Activated gamma-delta T cell treated with Interleukin-2 at 50 U/mL for 16 hours (primary cell): ENCODE results near the gene THSD4.
"Not testable (repeated sequence)": the region's sequence is repeated elsewhere in the genome, so short reads cannot be mapped to it uniquely, and the experiment has no call there.

Source experiments
- DNase-seq: peaks from one replicate; pipeline ENCODE4 v3.0.0-alpha.2; 2020

THSD4 gene

DNA sequence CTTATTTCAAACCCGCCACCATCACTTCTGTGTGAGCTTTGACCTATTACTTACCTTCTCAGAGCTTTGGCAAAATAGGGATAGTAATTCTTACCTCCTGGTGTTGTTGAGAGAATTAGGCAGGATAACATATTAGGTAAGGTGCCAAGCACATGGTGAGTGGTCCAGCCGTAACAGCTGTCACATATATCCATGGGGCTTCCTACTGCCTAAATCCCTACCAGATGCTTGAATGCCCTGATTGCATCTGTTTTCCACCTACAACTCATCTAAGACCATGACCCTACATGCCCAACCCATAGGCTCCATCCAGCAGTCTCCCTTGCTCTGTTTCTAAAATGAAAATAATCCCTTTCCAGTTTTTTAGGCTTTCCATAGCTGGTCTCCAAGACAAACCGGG, 532.8 kb downstream of the THSD4 start:
- no peak for DNase-seq

DNA sequence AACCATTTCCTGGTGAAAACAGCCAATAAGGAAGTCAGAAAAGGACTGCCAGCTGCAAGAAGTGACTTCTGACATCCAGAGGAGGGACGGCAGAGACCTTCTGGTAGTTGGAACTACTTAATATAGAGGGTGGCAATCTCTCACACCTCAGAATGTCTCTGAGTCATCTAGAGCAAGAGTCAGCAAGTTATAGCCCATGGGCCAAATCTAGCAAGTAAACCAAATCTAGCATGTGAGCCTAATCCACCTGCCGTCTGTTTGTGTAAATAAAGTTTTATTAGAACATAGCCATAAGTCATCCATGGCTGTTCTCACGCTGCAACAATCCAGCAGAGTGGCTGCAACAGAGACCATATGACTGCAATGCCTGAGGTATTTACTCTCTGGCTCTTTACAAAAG, 534.6 kb downstream of the THSD4 start:
- no peak for DNase-seq

DNA sequence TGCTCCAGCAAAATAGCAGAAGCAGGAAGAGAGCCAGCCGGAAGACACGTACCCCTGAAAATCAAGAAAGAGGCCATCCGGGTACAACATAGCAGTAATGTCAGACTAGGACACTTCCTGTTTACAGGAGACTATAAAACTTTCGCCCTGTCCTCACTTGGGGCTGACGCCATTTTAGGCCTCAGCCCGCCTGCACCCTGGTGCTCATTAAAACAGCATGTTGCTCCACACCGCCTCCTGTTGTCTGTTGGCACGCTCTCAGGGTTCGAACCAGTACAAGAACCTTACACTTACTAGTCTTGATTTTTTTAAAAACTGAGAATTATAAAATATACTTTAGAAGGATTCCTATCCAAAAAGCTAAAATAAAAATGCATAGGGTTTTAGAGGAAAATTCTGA, 535.3 kb downstream of the THSD4 start:
- no peak for DNase-seq

DNA sequence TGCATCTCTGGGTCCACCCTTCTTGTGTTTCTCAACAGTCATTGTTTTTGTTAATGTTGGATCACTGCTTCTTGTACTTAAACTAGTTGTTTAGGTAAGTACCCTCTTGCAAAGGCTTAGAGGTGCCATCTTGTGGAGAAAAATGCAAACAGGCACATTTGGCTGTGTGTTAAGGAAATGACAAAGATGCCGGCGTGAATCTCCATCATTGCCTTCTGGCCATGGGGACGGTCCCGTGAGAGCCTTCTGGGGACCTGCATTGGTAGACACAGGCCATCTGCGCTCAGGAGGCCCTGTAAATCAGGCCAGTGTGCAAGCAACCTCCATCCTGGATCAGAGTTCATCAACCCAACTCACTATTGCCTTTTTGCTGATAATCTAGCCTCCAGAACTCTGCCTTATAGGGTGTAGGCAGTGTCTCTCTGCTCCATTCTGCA, 536.5 kb downstream of the THSD4 start:
- no peak for DNase-seq

DNA sequence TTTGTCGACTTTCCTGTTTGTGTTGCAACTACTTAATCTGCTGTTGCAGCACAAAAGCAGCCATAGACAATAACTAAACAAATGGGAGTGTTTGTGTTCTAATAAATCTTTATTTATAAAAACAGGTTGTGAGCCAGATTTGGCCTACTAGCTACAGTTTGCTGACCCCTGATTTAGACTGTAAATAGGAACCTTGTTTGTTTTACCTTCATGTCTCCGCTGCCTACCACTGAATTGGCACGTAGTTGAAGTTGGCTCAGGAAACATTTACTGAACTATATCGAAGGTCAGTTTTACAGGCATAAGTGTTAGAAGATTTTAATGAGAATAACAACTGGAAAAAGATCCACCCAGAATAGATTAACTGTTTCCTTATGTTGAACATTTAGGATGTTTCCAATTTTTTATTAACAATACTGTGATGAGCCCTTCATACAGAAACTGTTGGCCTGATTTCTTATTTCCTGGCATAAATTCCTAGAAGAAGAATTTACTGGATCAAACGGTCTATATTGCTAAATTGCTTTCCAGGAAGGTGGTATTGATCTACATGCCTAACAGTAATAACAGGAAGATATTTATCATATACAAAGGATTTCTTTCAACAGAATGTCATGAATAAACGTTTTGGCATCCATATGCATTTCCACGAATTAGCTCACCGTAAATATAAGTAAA, 538.9 kb downstream of the THSD4 start:
- no peak for DNase-seq

DNA sequence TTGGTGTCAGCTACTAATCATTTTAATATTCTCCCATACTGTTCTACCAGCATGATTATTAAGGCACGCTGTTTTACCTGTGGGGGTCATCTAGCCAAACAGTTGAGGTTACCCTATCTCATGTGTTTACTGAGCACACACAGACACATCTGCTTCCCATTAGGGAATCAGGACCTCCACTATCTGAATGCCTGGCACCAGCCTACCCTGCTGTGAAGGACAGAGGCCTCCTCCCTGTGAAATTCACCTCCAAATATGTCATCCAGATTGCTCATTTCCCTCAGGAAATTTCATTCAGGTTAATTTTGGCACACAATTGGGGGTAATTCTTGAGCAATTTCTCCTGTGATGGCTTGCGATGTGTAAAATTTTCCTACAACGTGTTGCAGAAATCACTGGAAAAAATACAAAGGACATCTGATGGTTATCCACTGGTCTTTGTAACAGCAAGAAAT, 539.5 kb downstream of the THSD4 start:
- no peak for DNase-seq

DNA sequence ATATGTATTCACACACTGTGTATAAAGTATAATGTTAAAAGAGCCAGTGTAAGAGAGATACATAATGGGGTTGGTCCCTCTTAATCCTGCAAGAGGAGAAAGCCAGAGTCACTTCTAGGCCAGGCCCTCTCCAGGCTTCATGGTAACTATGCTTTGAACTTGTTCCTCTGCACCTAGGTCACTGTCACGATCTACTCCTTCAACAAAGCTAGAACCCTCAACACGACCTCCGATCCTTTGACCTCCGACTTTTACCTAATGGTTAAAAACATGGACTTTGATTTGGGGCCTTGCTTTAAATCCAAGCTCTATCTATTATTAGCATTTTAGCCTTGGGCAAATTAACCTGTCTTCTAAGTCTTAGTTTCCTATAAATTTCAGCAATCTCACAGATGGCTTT, 541.2 kb downstream of the THSD4 start:
- no peak for DNase-seq

DNA sequence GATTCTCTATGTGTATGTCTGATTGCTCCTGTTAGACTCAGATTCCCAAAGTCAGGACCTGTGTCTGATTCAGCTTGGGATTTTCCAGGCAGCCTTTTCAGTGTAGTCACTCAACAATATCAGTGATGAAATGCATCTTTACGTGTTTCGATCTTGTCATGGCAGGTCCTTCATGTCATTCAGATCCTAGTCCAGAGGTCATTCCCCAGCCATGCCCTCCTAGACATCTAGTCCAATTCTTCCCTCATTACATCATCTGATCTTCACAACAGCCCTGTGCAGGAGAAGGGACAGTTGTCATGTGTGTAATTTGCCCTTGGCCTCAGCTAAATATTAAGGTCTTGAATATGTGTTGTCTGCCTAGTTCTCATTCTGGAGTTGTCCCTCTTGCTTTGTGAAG, 541.9 kb downstream of the THSD4 start:
- no peak for DNase-seq

DNA sequence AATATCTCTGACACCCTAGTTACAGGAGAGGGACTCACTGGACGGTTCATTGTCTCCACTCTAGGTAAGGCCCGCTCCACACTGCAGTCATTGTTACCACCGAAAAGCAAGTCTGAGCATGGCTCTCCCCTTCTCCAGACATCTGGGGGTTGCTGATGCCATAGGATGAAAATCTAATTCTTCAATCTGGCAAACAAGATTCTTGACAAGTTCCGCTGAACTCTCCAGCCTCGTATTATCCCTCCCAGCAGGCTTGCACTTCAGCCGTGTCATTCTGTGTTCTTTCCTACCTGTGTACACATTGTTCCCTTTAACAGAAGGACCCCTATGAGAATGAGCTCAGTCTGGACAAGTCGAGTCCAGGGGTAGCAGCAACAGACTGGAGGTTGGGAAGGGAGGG, 542.8 kb downstream of the THSD4 start:
- no peak for DNase-seq

DNA sequence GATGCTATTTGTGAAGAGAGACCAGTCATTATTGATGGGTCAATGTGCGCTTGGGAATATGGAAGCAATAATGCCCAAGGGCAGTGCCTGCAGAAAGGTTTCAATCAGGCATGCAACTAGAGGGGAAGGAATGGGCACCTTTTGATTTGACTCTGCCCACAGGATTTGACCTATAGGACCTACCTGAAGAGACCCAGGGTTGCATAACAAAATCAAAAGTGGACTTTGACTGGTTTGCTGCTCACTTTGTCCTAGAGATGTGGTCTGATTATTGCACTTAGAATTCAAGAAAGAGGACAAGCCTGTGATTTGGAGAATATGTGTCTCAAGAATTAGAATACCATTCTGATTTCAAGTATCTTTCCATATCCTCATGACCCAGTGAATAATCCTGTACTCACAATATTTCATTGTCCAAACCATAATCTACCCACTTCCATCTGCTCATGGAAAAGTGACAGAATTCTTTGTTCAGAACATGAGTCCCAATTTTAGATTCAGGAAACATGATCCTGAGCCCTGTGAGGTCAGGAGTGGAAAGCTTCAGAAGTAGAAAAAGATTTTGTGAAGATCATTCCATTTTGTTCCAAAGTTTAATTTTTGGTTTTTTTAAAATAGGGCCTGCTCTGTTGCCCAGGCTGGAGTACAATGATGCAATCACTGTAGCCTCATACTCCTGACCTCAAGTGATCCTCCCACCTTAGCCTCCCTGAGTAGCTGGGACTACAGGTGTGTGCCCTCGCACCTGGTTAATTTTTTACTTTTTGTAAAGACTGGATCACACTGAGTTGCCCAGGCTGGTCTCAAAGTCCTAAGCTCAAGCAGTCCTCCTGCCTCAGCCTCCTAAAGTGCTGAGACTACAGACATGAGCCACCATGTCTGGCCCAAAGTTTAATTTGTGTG, 543.8 kb downstream of the THSD4 start:
- DNase-seq = no peak

DNA sequence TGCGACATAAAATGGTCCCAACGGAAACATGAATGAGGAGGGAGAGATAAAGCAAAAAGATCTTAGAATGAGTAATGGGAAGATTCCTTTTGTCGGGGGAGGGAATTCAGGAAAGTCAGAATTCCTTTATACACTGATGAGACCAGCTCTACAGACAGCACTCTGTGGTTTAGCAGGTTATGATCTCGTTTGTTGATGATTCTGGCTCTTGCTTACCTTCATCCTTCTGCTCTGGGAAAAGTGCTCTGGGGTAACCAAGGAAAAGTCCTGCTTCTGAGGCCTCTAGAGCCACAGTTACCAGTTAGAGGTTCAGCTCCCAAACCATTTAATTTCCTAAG, 544.4 kb downstream of the THSD4 start:
- no peak for DNase-seq

DNA sequence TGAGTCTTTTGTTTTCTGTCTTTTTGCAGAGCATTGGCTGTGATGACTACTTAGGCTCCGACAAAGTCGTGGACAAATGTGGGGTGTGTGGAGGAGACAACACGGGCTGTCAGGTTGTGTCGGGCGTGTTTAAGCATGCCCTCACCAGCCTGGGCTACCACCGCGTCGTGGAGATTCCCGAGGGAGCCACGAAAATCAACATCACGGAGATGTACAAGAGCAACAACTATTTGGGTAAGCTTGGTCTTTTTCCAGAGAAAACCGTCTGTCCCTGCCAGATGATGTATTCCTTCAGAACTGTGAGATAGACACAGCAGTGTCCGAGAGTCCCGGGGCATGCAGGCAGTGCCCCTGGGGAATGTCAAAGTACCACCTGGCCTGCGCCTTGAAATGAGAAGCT, 545.2 kb downstream of the THSD4 start:
- no peak for DNase-seq

DNA sequence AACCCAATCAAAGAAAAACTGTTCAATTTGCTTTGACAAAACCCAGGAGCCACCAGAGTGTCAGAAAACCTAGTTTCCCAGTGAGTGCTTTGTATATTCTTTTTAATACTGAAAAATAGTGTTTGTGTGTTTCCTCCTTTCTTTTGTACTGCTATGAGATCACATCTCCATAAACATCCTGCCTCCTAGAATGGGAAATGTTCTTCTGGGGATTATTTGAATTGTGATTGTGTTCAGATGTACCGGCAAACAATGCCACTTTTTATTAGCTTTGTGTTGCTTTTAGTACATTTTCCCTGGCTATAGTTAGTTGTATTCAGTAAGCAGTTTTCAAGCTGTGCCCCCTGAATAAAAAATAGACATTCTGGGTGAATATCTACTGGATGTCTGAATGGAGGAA, 547.0 kb downstream of the THSD4 start:
- no peak for DNase-seq

DNA sequence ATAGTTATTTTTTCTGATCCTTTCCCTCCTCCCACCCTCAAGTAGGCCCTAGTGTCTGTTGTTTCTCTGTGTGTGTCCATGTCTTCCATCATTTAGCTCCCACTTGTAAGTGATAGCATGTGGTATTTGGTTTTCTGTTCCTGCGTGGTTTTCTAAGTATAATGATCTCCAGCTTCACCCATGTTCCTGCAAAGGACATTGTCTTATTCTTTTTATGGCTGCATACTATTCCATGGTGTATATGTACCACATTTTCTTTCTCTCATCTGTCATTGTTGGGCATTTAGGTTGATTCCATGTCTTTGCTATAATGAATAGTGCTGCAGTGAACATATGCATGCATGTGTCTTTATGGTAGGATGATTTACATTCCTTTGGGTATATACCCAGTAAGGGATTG, 549.4 kb downstream of the THSD4 start:
- DNase-seq = no peak

DNA sequence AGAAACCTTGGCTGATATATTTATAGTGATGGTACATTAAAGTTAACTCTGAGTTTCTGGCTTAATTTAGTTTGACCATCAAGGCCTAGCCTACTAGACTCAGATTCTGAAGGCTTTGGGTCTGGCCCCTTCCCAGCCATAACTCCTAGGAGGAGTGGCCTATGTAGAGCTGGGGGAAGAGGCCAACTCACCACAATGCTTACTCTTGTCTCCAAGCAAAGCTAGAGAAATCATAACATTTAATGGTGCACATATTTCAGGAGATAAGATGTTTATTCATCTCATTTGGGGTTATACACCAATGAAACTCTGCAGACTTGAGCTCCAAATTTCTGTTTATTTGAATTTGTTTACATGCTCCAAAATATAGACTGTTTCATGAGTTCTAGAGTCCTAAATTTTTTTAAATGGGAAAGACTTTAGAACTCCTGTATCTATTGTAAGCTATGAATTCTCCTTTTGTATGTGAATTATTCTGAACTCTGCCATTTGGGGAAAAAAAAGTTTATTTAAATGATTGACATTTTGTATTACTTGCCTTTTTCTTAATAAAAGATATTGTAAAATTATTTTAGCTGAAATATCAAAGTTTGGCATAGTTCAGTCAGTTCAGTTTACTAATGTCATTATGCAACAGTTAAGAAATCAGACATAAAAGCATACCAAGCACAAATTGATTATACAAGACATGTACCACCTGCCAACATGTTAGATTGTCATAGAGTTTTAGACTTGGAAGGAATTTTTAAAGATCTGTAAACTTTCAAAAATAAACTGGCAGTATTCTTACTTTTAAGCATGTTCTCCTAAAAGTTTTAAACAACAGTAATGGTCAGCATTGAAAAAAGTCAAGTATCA, 551.7 kb downstream of the THSD4 start:
- no peak for DNase-seq

DNA sequence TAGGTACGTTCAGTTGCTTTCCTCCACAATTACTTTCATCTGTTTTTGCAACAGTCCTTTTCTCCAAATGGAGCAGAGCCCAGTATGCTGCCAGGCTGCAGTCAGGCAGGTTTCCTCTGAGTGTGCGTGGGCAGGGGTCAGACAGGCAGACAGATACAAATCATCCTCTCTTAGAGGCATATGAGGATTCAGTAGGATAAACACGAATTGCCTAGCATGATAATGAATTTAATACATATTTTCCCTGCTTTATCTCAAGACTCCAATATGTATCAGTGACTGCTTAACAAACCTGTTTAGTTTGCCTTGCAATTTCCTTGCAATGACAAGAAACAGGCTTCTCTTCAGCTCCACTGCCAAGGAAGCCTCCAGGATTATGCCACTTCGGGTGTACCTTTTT, 554.4 kb downstream of the THSD4 start:
- DNase-seq = no peak

DNA sequence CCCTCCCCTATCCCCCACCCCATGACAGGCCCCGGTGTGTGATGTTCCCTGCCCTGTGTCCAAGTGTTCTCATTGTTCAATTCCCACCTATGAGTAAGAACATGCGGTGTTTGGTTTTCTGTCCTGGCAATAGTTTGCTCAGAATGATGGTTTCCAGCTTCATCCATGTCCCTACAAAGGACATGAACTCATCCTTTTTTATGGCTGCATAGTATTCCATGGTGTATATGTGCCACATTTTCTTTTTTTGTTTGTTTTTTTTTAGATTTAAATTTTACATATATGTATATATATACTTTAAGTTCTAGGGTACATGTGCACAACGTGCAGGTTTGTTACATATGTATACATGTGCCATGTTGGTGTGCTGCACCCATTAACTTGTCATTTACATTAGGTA, 555.0 kb downstream of the THSD4 start:
- DNase-seq = not testable (repeated sequence)

DNA sequence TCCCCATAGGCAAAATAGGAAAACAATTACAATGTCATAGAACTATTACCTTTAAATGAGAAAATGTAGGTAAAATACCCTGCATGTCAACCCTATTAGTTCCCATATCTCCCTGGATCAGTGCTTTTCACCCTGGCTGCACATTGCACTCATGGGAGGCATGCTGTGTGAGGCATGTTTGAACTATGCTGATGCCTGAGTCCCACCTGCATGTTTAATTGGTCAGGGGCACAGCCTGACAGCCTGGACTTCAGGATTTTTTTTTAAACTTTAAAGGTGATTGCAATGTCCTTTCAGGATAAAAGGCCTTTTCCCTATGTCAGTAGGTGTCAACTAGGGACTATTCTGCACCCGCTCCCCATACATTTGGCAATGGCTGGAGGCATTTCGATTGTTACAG, 559.1 kb downstream of the THSD4 start:
- no peak for DNase-seq

DNA sequence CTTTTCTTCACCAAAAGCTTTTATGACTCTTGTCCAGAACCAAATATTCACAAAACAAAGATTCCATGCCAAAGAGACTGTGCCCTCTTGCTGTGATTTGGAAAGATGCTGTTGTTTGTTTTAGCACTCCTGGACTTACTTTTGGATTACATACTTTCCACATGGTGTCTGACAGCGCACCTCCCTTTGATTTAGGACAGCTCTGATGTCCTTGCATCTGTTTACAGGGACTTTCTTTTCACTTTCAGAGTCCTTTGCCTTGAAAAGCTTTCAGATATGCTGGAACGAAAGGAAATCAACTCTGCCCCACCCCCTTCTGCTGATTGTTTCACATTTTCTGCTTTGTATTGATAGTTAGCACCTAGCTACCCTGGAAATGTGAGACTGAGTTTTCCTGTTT, 562.1 kb downstream of the THSD4 start:
- no peak for DNase-seq

DNA sequence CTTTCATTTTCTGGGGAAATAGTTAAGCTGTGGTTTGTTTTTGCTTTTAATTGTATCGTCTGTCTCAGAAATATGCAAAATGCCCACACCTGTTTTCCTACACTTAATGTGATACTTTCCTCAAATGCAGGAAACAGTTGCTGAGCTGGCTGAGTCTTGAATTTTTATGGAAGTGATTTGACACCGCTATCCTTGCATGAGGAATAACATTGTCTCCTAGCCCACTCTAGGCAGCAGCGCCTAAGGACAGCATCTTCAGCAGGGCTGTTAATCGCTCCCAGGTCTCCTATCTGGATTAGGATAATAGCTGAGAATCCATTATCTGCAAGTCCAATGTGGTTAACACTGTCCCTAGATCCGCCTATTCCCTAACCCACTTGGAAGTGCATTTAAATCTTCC, 562.5 kb downstream of the THSD4 start:
- DNase-seq = no peak

DNA sequence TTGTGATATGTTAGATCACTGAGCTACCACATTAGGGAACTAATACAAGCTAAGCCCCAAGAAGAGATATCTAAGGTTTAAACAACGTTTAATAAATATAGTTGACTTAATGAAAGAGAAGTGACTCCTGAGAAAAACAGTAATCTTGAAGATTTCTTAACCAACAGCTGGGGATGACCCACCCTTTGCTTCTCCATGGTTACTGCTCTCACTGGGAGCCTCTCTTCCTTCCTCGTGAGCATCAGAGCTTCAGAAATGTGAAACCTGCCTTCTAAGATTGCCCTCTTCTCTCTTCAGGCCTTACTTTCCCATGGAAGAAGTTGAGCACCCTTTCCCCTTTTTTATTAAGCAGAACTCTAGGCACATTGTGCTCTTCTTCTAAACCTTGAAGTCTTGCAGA, 562.9 kb downstream of the THSD4 start:
- no peak for DNase-seq

DNA sequence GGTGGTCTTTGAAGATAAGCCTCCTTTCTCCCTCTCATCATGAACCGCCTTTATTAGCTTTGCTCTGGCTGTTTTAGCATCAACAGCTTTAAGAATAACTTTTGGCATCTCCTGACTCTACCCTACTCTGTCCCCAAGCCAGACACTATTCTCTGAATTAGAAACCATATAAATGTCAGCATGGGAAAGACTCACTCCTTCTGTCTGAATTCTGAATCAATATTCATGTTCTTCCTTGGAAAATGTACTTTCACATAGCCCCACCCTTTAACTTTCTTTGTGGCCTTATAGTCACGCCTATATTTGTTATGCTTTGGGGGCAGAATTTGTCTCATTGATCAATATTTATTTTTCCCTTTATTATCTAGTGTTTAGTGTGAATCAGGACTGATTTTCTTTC, 563.3 kb downstream of the THSD4 start:
- DNase-seq = no peak

DNA sequence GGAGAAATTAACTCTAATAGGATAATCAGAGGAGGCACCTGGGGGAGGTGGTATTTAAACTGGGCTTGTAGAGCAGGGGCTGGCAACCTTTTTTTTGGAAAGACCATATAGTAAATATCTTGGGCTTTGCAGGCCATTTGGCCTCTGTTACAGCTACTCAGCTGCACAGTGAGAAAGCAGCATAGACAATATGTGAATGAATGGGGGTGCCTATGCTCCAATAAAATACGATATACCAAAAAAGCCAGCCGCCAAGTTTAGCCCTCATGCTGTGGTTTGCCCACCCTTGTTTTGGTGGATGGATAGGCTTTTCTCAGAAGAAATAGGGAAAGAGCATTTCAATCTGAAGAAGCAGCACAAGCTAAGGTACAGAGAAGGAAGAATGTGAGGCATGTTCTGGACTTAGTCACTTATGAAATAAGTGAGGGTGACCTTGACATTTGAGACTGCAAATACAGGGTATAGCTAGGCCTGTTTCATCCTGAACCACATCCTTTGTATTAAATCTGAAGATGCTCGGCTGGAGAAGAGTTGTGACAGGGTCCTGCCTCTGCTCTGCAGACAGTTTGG, 564.0 kb downstream of the THSD4 start:
- no peak for DNase-seq
